HG03159 (cell line): ENCODE measurements around the gene RCOR3.
"Not testable (repeated sequence)": the region's sequence is repeated elsewhere in the genome, so short reads cannot be mapped to it uniquely, and the experiment has no call there.

Source experiments
- ATAC-seq: cut with Tn5 transposase; IDR thresholded peaks from one replicate; pipeline ENCODE4 v1.9.1; 2021; ENCODE audit warnings: mild to moderate bottlenecking, moderate library complexity; ENCODE audit not compliant: unreplicated experiment

Gene RCOR3

DNA sequence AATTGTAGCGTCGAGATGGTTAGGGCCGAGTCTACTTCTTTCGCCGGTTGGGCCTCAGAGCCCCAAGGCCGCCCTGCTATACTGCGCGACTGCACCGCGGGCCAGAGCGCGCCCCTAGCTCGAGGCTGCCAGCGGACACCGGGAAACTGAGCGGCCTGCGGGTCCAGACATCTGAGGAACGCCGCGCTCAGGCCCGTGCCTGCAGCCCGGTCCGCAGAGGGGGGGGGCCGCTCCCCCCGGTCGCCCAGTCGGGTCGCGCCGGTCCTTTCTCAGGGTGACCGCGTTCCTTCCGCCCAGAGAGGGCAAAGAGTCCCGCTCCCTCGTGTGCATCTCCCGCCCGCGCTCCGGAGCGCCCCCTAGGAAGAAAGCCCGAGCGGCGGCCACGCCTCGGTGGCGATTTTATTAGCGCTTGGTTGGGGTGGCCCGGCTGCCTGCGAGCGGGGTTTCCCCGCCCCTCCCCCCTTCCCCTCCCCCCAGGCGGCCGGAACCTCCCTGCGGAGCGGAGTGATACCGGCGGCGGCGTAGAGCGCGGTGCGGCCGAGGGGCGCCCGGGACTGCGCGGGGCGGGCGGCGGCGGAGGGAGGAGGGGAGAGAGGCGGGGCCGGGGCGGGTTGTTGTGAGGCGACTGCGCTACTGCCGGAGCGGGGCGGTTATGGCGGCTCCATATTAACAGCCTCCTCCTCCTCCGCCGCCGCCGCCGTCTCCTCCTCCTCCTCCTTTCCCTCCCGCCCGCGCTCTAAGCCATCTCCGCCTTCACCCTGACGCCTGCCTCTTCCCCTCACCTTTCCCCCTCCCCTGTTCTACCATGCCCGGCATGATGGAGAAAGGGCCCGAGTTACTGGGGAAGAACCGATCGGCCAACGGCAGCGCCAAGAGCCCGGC, at the start of gene RCOR3:
RCOR3 (plus strand) TSS at position 611 of the 882 bp plus-strand sequence; CDS start at position 806, 195 bp downstream.
- peak; percentile 58 for ATAC-seq

DNA sequence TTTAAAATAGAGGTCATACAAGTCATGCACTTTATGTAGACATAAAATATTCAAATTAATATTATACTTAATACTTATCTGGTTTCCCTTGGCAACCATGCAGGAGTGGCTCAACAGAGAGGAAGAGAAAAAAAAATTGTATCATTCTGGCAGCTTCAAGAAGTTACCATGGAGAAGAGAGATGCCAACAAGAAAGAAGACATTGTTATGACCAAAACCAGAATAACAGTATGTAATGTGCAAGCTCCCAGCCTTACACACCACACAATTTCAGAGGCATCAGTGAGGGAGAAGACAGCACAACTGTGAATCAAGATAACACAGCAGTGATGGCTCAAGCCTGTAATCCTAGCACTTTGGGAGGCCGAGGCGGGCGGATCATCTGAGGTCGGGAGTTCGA, 49.1 kb upstream of the RCOR3 start:
- ATAC-seq, result no peak

DNA sequence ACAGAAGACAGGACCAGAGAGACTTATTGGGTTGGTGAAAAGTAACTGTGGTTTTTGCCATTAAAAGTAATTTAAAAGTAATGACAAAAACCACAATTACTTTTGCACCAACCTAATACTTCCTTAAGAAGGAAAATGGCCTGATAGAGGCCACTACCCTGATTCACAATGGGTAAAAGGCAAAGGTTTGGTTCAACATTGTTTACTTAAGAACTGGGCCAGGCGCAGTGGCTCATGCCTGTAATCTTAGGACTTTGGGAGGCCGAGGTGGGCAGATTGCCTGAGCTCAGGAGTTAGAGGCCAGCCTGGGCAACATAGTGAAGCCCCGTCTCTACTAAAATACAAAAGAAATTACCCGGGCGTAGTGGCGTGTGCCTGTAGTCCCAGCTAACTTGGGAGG, 48.2 kb upstream of the RCOR3 start:
- ATAC-seq, result no peak

DNA sequence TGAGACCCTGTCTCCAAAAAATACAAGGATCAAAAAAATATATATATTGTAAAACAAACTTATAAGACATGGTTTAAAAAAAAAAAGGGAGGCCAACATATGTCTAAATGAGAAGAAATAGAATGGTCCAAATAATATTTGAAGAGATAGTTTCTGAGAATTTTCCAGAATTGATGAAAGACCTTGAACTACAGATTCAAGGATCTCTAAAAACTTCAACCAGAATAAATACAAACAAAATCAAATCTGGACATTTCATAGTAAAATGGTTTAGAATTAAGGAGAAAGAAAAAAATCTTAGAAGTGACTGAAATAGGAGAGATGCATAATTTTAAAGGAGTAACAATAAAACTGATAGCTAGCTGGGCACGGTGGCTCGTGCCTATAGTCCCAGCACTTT, 45.5 kb upstream of the RCOR3 start:
- ATAC-seq, result no peak

DNA sequence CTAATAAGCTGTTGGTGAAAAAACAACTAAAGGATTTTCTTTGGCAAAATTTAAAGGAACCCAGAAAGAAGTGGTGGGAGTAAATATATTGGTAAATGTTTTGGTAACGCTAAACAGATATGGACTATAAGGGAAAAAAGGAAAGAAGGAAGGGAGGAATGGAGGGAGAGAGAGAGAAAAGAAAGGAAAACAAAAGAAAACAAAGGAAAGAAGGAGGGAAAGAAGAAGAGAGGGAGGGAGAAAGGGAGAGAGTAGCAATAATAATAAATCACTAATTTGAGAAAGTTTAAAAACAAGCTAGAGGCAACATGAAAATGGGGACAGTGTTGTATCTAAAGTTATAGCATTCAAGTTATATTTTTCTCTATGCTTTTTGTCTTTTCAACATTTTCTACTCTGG, 43.6 kb upstream of the RCOR3 start:
- ATAC-seq, result no peak

DNA sequence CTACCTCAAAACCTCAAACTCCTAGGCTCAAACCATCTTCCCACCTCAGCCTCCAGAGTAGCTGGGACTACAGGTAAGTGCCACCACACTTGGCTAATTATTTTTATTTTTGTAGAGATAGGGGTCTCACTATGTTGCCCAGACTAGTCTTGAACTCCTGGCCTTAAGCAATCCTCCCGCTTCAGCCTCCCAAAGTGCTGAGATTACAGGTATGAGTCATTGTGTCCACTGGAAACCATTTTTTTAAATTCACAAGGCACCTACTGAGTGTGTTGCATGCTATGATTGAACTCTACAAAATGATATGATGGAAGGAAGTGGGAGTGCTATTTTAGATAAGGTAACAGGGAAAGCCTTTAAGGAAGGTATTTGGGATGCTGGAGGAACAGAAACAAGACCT, 41.8 kb upstream of the RCOR3 start:
- no peak for ATAC-seq

DNA sequence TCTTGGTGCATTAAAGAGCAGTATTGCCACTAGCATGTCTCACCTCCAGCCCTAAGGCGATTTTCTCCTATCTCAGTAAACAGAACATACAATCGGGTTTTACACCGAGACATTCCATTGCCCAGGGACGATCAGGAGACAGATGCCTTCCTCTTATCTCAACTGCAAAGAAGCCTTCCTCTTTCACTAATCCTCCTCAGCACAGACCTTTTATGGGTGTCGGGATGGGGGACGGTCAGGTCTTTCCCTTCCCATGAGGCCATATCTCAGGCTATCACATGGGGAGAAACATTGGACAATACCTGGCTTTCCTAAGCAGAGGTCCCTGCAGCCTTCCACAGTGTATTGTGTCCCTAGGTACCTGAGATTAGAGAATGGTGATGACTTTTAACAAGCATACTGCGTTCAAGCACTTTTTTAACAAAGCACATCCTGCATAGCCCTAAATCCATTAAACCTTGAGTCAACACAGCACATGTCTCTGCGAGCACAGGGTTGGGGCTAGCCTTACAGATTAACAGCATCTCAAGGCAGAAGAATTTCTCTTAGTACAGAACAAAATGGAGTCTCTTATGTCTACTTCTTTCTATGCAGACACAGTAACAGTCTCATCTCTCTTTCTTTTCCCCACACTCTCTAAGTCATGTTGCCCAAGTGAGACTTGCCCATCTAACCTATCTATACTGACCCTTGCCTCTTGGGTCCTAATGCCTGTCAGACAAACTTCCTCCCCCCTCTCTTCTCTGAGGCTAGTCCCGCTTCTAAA, 36.5 kb upstream of the RCOR3 start:
- ATAC-seq, result not testable (repeated sequence)

DNA sequence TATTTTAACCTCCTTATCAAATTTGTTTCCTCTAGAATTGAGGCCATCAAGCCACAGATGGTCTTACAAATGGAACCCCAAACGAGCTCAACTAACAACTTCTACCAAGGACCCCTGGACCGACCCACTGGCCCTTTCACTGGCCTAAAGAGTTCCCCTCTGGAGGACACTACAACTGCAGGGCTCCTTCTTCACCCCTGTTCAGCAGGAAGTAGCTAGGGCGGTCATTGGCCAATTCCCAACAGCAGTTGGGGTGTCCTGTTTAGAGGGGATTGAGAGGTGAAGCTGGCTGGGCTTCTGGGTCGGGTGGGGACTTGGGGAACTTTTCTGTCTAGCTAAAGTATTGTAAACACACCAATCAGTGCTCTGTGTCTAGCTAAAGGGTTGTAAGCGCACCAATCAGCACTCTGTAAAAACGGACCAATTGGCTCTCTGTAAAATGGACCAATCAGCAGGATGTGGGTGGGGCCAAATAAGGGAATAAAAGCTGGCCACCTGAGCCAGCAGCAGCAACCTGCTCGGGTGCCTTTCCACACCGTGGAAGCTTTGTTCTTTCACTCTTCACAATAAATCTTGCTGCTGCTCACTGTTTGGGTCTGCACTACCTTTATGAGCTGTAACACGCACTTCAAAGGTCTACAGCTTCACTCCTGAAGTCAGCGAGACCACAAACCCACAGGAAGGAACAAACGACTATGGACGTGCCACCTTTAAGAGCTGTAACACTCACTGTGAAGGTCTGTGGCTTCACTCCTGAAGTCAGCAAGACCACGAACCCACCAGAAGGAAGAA, 30.4 kb upstream of the RCOR3 start:
- not testable (repeated sequence) for ATAC-seq

DNA sequence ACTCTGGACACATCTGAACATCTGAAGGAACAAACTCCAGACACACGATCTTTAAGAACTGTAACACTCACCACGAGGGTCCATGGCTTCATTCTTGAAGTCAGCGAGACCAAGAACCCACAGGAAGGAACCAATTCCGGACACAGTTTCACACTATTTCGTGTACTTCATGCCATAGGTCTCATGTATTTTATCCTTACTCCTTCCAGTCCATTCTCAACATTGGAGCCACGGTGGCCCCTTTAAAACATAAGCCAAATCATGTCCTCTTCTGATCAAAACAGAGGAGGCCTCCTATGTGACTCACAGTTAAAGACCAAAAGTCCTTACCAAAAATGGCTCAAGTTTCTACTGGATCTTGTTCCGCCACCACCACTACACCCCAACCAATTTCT, 29.8 kb upstream of the RCOR3 start:
- no peak for ATAC-seq

DNA sequence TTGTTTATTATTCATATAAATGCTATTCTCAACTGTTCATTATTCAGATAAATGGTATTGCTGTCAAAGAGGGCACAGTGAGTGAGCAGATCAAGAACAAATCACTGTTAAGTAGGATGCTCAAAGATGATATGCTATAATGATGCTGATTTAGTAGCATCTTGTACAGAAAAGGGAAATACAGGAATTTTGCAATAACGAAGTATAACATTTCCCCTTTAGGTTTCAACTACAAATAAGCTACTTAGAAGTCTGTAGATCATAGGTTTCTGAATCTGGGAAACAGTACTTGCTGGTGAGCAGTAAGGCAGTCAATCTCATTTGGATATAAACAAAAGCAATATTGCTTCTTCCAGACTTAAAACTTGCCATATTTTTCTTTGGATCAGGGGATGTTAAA, 27.3 kb upstream of the RCOR3 start:
- no peak for ATAC-seq

DNA sequence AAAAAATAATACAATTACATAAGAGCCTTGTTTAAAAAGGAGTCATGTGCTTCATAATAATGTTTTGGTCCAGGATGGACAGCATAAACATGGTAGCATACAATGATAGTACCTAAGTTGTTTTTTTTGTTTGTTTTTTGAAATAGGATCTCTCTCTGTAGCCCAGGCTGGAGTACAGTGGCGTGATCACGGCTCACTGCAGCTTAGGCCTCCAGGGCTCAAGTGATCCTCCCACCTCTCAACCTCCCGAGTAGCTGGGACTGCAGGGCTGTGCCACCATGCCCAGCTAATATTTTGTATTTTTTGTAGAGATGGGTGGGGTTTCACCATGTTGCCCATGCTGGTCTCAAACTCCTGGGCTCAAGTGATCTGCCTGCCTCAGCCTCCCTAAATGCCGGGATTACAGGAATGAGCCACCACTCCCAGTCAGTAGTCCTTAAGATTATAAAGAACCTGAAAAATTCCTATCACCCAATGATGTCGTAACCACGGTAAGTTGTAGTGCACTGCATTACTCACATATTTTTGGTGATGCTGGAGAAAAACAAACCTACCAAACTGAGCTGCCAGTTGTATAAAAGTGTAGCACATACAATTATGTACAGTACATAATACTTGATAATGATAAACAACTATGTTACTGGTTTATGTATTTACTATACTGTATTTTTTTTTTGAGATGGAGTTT, 22.4 kb upstream of the RCOR3 start:
- ATAC-seq, result no peak

DNA sequence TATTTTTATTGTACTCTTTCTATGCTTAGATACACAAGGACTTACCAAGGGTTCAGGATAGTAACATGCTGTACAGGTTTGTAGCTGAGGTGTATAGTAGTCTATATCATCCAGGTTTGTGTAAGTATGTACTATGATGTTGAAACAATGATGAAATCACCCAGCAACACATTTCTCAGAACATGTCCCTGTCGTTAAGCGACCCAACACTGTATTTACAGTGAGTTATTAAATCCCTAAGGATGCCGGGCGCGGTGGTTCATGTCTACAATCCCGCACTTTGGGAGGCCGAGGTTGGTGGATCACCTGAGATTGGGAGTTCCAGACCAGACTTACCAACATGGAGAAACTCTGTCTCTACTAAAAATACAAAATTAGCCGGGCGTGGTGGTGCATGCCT, 21.6 kb upstream of the RCOR3 start:
- no peak for ATAC-seq

DNA sequence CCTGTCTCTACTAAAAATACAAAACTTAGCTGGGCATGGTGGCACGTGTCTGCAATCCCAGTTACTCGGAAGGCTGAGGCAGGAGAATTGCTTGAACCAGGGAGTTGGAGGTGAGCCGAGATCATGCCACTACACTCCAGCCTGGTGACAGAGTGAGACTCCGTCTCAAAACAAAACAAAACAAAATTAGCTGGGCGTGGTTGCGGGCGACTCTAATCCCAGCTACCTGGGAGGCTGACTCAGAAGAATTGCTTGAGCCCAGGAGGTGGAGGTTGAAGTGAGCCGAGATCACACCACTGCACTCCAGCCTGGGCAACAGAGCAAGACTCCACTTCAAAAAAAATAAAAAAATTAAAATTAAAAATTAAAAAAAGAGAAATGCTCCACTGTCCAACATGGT, 18.6 kb upstream of the RCOR3 start:
- not testable (repeated sequence) for ATAC-seq

DNA sequence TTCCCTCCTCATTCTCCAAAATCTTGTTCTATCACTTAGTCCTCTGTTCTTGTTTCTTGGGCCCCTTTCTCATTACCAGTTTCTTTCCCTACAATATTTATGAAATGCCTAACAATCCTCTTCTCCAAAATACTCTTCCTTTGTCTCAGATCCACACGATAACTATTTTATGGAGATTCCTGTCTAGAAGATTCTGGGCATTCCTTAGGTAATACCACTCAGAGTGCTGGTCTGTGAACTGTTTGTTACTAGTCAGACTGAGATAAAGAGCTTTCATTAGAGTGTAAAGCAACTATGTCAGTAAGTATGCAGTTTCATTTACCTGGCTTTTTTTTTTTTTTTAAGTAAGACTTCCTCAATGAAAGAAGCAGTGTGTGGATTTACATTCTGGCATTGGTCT, 18.1 kb upstream of the RCOR3 start:
- no peak for ATAC-seq

DNA sequence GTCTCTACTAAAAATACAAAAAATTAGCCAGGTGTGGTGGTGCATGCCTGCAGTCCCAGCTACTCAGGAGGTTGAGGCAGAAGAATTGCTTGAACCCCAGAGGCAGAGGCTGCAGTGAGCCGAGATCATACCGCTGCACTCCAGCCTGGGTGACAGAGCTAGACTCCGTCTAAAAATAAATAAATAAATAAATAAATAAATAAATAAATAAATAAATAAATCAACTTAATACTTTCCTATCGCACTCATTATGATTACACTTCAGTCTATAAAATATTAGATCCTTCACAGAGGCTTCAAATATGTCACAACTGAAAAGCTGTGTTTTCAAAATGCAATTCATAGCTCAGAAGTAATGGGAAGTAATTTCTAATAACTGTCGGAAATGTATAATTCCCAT, 15.5 kb upstream of the RCOR3 start:
- not testable (repeated sequence) for ATAC-seq

DNA sequence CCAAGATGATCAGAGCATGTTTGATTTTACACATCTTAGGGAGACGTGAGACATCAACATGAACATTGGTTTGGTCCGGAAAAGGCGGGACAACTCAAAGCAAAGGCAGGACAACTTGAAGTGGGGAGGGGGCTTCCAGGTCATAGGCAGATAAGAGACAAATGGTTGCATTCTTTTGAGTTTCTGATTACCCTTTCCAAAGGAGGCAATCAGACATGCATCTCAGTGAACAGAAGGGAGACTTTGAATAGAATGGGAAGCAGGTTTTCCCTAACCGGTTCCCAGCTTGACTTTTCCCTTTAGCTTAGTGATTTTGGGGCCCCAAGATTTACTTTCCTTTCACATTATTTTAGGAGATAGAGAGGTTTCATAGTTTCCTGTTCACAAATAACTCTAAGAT, 12.6 kb upstream of the RCOR3 start:
- not testable (repeated sequence) for ATAC-seq

DNA sequence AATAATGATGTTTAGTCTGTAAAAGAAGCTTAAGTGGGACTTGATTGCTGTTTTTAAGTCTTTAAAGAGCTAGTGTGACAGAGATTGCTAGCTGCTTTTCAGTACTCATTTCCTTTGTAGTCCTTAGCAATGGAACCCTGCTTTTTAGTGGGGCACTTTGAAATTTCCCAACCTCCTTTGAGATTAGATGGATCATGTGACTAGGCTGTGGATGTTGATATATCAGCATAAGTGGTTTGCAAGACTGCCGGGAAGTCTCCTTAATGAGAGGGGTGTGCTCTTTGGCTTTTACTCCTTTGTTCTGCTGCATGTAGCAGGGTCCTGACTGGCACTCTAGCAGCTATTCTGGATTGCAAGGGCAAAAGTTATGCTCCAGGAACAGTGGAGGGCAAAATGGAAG, 11.2 kb upstream of the RCOR3 start:
- no peak for ATAC-seq

DNA sequence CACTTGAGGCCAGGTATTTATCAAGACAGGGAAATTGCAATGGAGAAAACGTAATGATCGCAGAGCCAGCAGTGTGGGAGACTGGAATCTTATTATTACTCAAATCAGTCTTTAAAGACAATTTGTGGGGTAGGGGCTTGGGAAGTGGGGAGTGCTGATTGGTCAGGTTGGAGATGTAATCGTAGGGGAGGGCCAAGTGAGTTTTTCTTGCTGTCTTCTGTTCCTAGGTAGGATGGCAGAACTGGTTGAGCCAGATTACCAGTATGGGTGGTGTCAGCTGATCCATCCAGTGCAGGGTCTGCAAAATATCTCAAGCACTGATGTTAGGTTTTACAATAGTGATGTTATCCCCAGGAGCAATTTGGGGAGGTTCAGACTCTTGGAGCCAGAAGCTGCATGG, 9.6 kb upstream of the RCOR3 start:
- not testable (repeated sequence) for ATAC-seq

DNA sequence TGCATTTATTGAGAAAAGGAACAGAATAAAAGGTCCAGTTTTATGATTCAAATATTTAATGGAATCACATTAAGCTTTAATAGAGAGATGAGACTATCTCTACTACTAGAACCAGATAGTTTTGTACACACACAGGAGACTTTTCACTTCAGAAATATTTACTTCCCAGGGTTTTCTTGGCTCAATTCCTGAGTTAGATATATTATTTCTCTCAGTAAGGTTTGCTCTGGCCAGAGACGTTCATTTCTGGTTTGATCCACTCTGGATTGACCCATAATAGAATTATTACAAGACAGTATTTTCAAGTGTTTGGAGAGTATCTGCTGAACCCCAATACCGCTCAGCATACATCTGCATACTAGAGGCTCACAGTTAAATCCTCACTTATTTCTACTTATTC, 1.3 kb upstream of the RCOR3 start:
- ATAC-seq, result no peak

DNA sequence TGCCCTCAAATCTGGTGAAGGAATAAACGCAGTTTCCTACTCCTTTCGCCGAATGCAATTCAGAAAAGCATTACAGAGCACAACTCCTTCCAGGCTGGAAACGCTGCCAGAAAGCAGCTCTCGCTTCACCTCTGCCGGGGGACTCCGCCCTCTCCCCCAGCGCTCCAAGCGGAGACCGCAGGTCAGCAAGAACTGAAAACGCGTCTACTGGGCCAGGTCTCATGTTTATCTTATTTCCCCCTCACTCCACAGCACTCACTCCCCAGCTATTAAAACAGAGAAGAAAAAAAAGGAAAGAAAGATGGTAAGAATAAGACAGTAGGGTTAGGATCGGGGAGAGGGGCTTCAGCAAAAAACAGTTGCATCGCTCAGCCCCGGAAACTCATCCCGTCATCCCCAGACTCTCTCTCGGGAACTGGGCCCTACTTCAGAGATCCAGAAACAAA, 833 bp upstream of the RCOR3 start:
- ATAC-seq, result peak; percentile 41
